NCI-H2227 (cell line): ENCODE data around the gene PDZD2.
A peak's percentile ranks its signal among the peaks of the same experiment; 100 is the strongest.
"Not testable (repeated sequence)": the region's sequence is repeated elsewhere in the genome, so short reads cannot be mapped to it uniquely, and the experiment has no call there.

ENCODE experiments used
- DNase-seq: peaks from one replicate; lab custom pipeline; 2025; ENCODE audit not compliant: unreplicated experiment; lab: John Stamatoyannopoulos, UW

Gene PDZD2

DNA sequence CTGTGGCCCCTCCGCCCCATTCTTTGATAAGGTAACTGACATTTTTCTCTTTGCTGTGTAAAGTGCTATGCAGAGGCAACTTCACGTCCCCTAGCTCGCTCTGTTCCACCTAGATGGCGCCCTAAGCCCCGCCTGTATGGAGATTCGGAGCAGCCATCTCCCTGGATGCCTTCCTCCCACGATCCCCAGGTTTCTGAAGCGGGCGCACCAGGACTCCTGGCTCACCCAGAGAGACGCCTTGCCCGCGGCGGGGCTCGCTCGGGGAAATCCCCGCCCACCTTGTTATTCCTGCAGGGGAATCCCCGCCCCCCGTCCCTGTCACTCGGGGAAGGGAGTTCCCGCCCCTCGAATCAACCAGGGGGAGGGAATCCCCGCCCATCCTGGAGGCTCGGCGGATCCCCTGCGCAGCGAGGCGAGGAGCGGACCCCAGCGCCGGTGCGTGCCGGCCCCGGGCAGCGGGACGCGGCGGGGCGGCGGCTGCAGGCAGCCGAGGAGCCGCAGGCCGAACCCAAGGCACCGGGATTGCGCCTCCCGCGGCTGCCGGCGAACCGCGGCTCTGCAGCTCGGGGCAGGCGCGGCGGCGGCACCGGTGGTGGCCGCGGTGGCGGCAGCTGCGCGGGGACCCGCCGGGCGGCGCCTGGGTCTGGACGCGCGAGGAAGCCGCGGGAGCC lies at the start of gene PDZD2:
PDZD2 (plus strand) TSS at position 384 of the 671 bp plus-strand sequence.
- peak; percentile 94 for DNase-seq

DNA sequence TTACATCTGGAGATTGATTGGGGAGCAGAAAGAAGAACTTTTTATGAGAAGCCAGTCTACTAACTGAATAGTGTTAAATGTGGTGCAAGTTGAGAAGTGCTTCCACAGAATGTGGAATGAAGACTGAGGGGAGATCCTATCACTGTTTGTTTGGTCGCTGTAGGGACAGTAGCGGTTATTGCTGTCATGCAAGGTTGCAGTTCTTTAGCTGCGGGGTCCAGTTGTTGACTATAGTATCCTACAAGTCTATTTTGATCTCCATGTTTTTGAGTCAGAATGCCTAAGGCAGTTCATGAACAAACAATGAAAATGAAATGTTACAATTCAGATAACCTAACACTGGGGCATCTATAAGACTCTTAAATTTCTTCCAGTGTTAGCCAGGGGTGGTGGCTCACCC lies 45.3 kb upstream of the PDZD2 start:
- DNase-seq, result no peak

DNA sequence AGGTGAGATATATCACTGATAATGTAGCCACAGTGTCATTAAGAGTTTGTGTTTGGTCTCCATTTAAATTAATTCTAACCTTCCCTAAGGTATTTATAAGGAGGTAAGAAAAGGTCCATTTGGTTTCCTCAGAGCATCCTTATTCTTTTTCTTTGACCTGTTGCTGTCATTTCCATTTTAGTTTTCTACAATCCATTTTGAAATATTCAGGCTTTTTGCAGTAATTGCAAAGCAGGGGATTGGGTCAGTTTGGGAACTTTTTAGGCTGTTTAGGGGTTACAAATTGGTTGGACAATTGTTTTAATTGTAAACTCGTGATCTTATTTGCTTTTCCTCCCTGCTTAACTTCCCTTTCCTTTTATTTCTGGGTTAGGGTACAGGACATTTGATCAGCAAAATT lies 42.6 kb upstream of the PDZD2 start:
- no peak for DNase-seq

- no peak for DNase-seq
Observed at GRCh38 chr5:31598640-31599611, 40.0 kb upstream of the PDZD2 start.

- DNase-seq, result not testable (repeated sequence)
Observed at GRCh38 chr5:31602305-31602704, 36.6 kb upstream of the PDZD2 start.

GRCh38 chr5:31604240-31604639 lies 34.7 kb upstream of the PDZD2 start:
- no peak for DNase-seq

DNA sequence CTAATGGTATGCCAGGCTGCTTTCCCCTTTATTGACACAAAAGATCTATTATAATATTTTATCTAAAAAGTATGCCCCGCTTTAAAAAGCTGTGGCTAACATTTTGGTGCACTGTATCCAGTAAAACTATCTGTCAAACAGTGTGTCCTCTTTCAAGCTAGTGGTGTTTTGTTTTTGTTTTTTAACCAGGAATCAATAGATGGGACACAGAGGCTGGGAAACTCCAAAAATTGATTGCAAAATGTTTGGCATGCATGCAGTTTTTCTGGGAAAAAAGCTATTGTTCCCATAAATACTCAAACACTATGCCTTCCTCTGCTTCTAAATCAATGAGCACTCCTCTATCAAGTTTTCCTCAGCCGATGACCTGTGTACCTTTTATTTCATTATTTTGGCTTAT lies 34.3 kb upstream of the PDZD2 start:
- no peak for DNase-seq

- DNase-seq, result no peak
Observed at GRCh38 chr5:31605920-31606319, 33.0 kb upstream of the PDZD2 start.

DNA sequence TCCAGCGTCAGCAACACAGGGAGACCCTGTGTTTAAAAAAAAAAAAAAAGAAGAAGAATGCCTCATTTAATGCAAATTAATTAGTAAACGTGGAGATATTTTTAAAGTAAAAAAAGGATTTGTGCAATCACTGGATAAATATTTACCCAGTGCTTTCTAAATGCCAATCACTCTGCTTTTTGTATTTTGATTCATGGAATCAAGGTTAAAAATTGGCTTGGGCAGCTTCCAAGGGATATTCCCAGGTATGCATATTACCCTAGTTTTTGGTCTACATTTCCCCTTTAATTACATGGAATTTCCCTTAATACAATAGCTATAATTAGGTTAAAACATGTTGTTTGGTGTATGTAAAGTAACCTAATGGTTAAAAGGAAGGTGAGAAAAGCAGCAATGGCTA lies 31.4 kb upstream of the PDZD2 start:
- DNase-seq, result no peak

GRCh38 chr5:31611002-31611401 lies 27.9 kb upstream of the PDZD2 start:
- DNase-seq, result no peak

DNA sequence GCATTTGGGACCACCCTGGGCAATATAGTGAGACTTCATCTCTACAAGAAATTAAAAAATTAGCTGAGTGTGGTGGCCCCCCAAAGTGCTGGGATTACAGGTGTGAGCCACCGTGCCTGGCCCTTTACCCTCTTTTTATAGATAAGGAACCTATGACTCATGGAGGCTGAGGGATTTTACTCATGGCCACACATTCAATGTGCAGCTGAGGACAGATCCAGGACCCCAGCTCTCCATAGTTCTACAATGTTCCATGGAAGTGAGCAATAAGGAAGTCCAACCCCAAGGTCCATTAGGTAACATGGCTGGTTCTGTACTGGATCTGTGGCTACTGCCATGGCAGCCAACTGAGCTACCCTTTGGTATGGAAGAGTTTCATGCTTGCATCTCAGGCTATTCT lies 25.3 kb upstream of the PDZD2 start:
- no peak for DNase-seq

GRCh38 chr5:31614151-31615020 lies 24.5 kb upstream of the PDZD2 start:
- DNase-seq, result no peak

DNA sequence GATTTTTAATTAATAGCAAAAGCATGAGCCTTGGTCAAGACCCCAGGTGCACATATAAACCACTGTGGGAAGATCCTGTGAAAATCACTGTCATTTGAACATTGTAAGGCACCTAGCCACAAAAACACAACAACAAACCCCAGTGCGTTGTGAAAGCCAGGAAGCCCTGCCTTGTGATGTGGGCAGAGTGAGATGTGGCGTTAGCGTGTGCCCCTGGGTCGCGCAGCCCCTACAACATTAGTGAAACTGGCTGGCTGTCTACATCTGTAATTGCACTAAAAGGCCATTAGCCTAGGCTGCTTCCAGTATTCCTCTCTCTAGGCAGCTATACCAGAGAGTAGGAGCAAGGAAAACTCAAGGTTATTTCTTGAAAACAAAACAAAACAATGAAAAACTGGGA lies 21.1 kb upstream of the PDZD2 start:
- no peak for DNase-seq

- DNase-seq, result no peak
Observed at GRCh38 chr5:31620026-31620425, 18.9 kb upstream of the PDZD2 start.

- no peak for DNase-seq
Observed at GRCh38 chr5:31623249-31623648, 15.7 kb upstream of the PDZD2 start.

GRCh38 chr5:31625394-31625793 lies 13.5 kb upstream of the PDZD2 start:
- no peak for DNase-seq

DNA sequence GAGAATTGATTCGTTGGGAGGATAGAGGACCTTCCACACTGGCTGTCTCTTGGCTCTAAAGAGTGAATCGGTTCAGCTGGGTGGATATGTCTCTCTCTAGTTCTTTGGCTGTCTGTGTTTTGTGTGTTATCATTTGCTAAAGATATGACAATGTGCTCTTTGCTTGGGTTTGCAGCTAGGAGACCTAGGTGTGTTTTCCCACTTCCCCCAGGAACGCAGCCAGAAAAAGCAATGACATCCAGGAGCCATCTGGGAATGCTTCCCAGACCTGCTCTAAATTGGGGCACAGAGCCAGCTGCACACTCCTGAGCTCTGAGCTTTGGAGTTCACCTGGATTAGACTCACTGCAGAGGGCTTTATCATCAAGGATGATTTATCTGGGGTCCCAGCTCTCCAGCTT lies 12.8 kb upstream of the PDZD2 start:
- DNase-seq, result no peak

- no peak for DNase-seq
Observed at GRCh38 chr5:31626604-31627234, 12.2 kb upstream of the PDZD2 start.

DNA sequence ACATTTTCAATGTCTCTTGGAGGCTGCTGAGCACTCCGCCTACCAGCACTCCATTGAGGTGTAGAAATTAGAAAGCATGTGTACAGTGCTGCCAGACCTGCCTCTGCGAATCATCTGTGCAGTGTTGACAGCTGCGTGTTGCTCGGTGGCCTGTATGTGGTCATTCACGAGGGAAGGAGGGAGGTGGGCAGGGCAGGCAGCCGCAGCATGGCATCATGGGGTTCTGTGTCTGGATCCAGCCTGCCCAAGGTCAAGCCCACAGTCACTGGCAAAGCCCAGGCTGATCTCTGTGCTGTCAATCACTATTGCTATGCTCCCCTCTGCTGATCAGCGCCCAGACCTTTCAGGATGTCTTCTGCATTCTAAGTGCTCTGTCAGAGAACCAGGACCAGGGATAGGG lies 8.0 kb upstream of the PDZD2 start:
- DNase-seq, result no peak

- DNase-seq, result no peak
Observed at GRCh38 chr5:31632460-31632859, 6.5 kb upstream of the PDZD2 start.

- DNase-seq, result no peak
Observed at GRCh38 chr5:31635446-31635845, 3.5 kb upstream of the PDZD2 start.
